H1 (cell line): ENCODE data around the gene LTBP1. TPM values are rescaled to one million over a fixed set of nuclear protein-coding genes. Genes with fewer than 3 reads are reported as not detected.

ENCODE experiments used
- CTCF ChIA-PET: fragments of 300-600 bp; sonication (Branson Sonifier 250); formaldehyde crosslinking; loops from one replicate; lab custom pipeline; 2021; ENCODE audit not compliant: partially characterized antibody; lab: Charles Lee
- POLR2A ChIA-PET: fragments of 300-600 bp; sonication (Branson Sonifier 250); formaldehyde crosslinking; loops from one replicate; lab custom pipeline; 2021; ENCODE audit warnings: inconsistent platforms; ENCODE audit not compliant: partially characterized antibody; lab: Charles Lee
- DNase-seq, 2 experiments: peaks; one replicate each; pipeline versions ENCODE4 v3.0.0 to v3.0.0-alpha.2; 2010 to 2022; ENCODE audit warnings: low spot score in 2 of 2, low read depth in 1 of 2, mixed read lengths in 1 of 2
- FAIRE-seq: peaks from 2 replicates; lab custom pipeline; 2011; peaks lifted over from hg19 to GRCh38; lab: Jason Lieb, UNC
- H2AFZ ChIP-seq: 2 replicates; pipeline ENCODE4 v1.8.1; 2012; ENCODE audit warnings: low read length, inconsistent platforms
- H2AK5ac ChIP-seq: 2 replicates; pipeline ENCODE4 v1.6.1; 2013; ENCODE audit warnings: low read depth, low read length
- H2BK120ac ChIP-seq: replicated peaks from 2 replicates; pipeline ENCODE3; 2013; ENCODE audit warnings: low read depth, low read length, inconsistent platforms
- H2BK12ac ChIP-seq: 2 replicates; pipeline ENCODE4 v1.6.1; 2013; ENCODE audit warnings: low read depth, low read length
- H2BK15ac ChIP-seq: 2 replicates; pipeline ENCODE4 v1.6.1; 2013; ENCODE audit warnings: low read length
- H2BK20ac ChIP-seq: 2 replicates; pipeline ENCODE4 v1.6.1; 2013; ENCODE audit warnings: low read length
- H2BK5ac ChIP-seq: 2 replicates; pipeline ENCODE4 v1.6.1; 2013; ENCODE audit warnings: low read depth, low read length
- H3K14ac ChIP-seq: 2 replicates; pipeline ENCODE4 v1.6.1; 2013; ENCODE audit warnings: inconsistent platforms; ENCODE audit not compliant: insufficient read length
- H3K18ac ChIP-seq: 2 replicates; pipeline ENCODE4 v1.6.1; 2013; ENCODE audit warnings: low read length; ENCODE audit errors: extremely low read depth
- H3K23ac ChIP-seq: 2 replicates; pipeline ENCODE4 v1.6.1; 2013; ENCODE audit warnings: inconsistent platforms; ENCODE audit not compliant: insufficient read length
- H3K23me2 ChIP-seq: 2 replicates; pipeline ENCODE4 v1.6.1; 2013; ENCODE audit warnings: low read depth, low read length
- H3K27ac ChIP-seq: 2 replicates; pipeline ENCODE4 v1.6.1; 2011; ENCODE audit warnings: low read depth, low read length, inconsistent platforms
- H3K27me3 ChIP-seq, 4 experiments: replicated peaks in 1 of 4; 1 replicate in 1 of 4; 2 replicates in 3 of 4; pipeline versions ENCODE4 v1.6.1 to v1.8.1; 2011 to 2013; ENCODE audit warnings: low read length in 3 of 4, mild to moderate bottlenecking in 3 of 4, inconsistent platforms in 2 of 4, mixed read lengths in 2 of 4, moderate library complexity in 1 of 4; ENCODE audit not compliant: control insufficient read depth in 3 of 4, insufficient read depth in 3 of 4; ENCODE audit errors: extremely low read depth in 1 of 4
- H3K36me3 ChIP-seq, 4 experiments: 2 replicates each; pipeline versions ENCODE4 v1.6.1 to v1.8.1; 2011 to 2013; ENCODE audit warnings: mild to moderate bottlenecking in 4 of 4, low read length in 3 of 4, moderate library complexity in 2 of 4, control low read depth in 1 of 4, inconsistent platforms in 1 of 4; ENCODE audit not compliant: insufficient read depth in 4 of 4, control insufficient read depth in 2 of 4
- H3K4ac ChIP-seq: replicated peaks from 2 replicates; pipeline ENCODE3; 2013; ENCODE audit warnings: low read length, low read depth, mixed read lengths, inconsistent platforms; ENCODE audit not compliant: insufficient read length
- H3K4me1 ChIP-seq, 4 experiments: replicated peaks in 1 of 4; 1 replicate in 1 of 4; 2 replicates in 3 of 4; pipeline versions ENCODE4 v1.6.1 to v1.8.1; 2011 to 2013; ENCODE audit warnings: low read length in 3 of 4, inconsistent platforms in 2 of 4, mixed read lengths in 1 of 4; ENCODE audit not compliant: insufficient read depth in 4 of 4, control insufficient read depth in 3 of 4
- H3K4me2 ChIP-seq, 2 experiments: 2 replicates each; pipeline versions ENCODE4 v1.6.1 to v1.8.1; 2011 to 2013; ENCODE audit warnings: low read depth in 2 of 2, low read length in 2 of 2, control low read depth in 1 of 2, inconsistent platforms in 1 of 2, mild to moderate bottlenecking in 1 of 2; ENCODE audit not compliant: insufficient read depth in 1 of 2
- H3K4me3 ChIP-seq, 4 experiments: fragments of 200-600, 300-600 bp in 1 of 4; sonication (generic), shearing (Covaris generic), sonication (Bioruptor Twin) in 1 of 4; 2 replicates each; pipeline versions ENCODE4 v1.5.1 to v1.8.1; 2011 to 2016; ENCODE audit warnings: low read length in 4 of 4, low read depth in 3 of 4, control low read depth in 2 of 4, inconsistent platforms in 2 of 4, mild to moderate bottlenecking in 2 of 4, mixed read lengths in 1 of 4, moderate library complexity in 1 of 4; ENCODE audit not compliant: insufficient read depth in 2 of 4; ENCODE audit errors: extremely low read depth in 1 of 4
- H3K56ac ChIP-seq: replicated peaks from 2 replicates; pipeline ENCODE3; 2013; ENCODE audit warnings: low read depth, mild to moderate bottlenecking, mixed read lengths, low read length, inconsistent platforms; ENCODE audit not compliant: insufficient read length
- H3K79me1 ChIP-seq: 2 replicates; pipeline ENCODE4 v1.6.1; 2013; ENCODE audit warnings: low read depth, low read length, control low read depth
- H3K79me2 ChIP-seq, 2 experiments: 2 replicates each; pipeline versions ENCODE4 v1.6.1 to v1.8.1; 2012 to 2013; ENCODE audit warnings: low read length in 2 of 2, mild to moderate bottlenecking in 2 of 2, inconsistent platforms in 1 of 2; ENCODE audit not compliant: insufficient read depth in 2 of 2, control insufficient read depth in 1 of 2
- H3K9ac ChIP-seq, 4 experiments: replicated peaks in 1 of 4; 1 replicate in 1 of 4; 2 replicates in 3 of 4; pipeline versions ENCODE4 v1.6.1 to v1.8.1; 2011 to 2013; ENCODE audit warnings: low read depth in 3 of 4, low read length in 3 of 4, control low read depth in 2 of 4, mild to moderate bottlenecking in 2 of 4, moderate library complexity in 2 of 4, inconsistent platforms in 1 of 4; ENCODE audit errors: extremely low read depth in 1 of 4
- H3K9me3 ChIP-seq, 2 experiments: 2 replicates each; pipeline versions ENCODE4 v1.6.1 to v1.8.1; 2012 to 2013; ENCODE audit warnings: mild to moderate bottlenecking in 2 of 2, moderate library complexity in 2 of 2, control low read depth in 1 of 2, inconsistent platforms in 1 of 2, low read depth in 1 of 2, low read length in 1 of 2, mixed read lengths in 1 of 2; ENCODE audit not compliant: insufficient read depth in 2 of 2
- H4K20me1 ChIP-seq, 2 experiments: replicated peaks in 1 of 2; 2 replicates each; pipeline versions ENCODE3 to v1.8.1; 2011 to 2013; ENCODE audit warnings: inconsistent platforms in 2 of 2, low read length in 2 of 2, mild to moderate bottlenecking in 1 of 2; ENCODE audit not compliant: insufficient read depth in 2 of 2, control insufficient read depth in 1 of 2
- H4K5ac ChIP-seq: 2 replicates; pipeline ENCODE4 v1.6.1; 2013; ENCODE audit warnings: low read length, low read depth, mixed read lengths, inconsistent platforms; ENCODE audit not compliant: insufficient read length
- H4K8ac ChIP-seq: 2 replicates; pipeline ENCODE4 v1.8.0; 2013; ENCODE audit warnings: mild to moderate bottlenecking, moderate library complexity, low read length, inconsistent platforms; ENCODE audit not compliant: insufficient read depth; ENCODE audit errors: extremely low read depth
- H4K91ac ChIP-seq: replicated peaks from 2 replicates; pipeline ENCODE3; 2013; ENCODE audit warnings: low read length, mixed read lengths, inconsistent platforms; ENCODE audit not compliant: insufficient read length
- ASH2L ChIP-seq: fragments of 200-600, 300-600 bp; sonication (generic); IDR thresholded peaks from one replicate; pipeline ENCODE4 v1.7.1; 2017; ENCODE audit warnings: low read length
- CBX5 ChIP-seq: fragments of 300-800, 300-1000 bp; sonication (generic); IDR thresholded peaks from 2 replicates; pipeline ENCODE4 v1.7.1; 2016; ENCODE audit warnings: antibody characterized with exemption, low read length, low read depth
- CBX8 ChIP-seq: fragments of 300-800, 300-1000 bp; sonication (generic); IDR thresholded peaks from 2 replicates; pipeline ENCODE4 v1.7.1; 2016; ENCODE audit warnings: low read depth, low read length, borderline replicate concordance
- CEBPB ChIP-seq: IDR thresholded peaks from 2 replicates; pipeline ENCODE4 v1.6.1; 2012; ENCODE audit warnings: low read depth, low read length
- CREB1 ChIP-seq: IDR thresholded peaks from 2 replicates; pipeline ENCODE4 v1.6.1; 2012; ENCODE audit warnings: inconsistent platforms
- GABPA ChIP-seq: IDR thresholded peaks from 2 replicates; pipeline ENCODE4 v1.6.1; 2011; ENCODE audit warnings: mild to moderate bottlenecking, low read length, moderate library complexity, borderline replicate concordance; ENCODE audit not compliant: insufficient read depth
- HDAC2 ChIP-seq, 2 experiments: fragments of 300-600 bp in 1 of 2; sonication (generic) in 1 of 2; IDR thresholded peaks; 2 replicates each; pipeline ENCODE4 v1.6.1; 2011 to 2012; ENCODE audit warnings: low read depth in 2 of 2, low read length in 2 of 2, mild to moderate bottlenecking in 2 of 2, moderate library complexity in 2 of 2, borderline replicate concordance in 1 of 2, inconsistent platforms in 1 of 2
- HDAC6 ChIP-seq: IDR thresholded peaks from one replicate; pipeline ENCODE4 v1.7.1; 2012; ENCODE audit warnings: low read depth, mild to moderate bottlenecking, inconsistent platforms, low read length, moderate library complexity
- KDM4A ChIP-seq: IDR thresholded peaks from one replicate; pipeline ENCODE4 v1.7.1; 2012; ENCODE audit warnings: low read depth, mild to moderate bottlenecking, moderate library complexity, low read length, inconsistent platforms; ENCODE audit not compliant: severe bottlenecking
- MAFK ChIP-seq: IDR thresholded peaks from 2 replicates; pipeline ENCODE4 v1.6.1; 2012; ENCODE audit warnings: low read depth, mild to moderate bottlenecking, improper control_type of control experiment, low read length
- SIN3A ChIP-seq, 2 experiments: IDR thresholded peaks in 1 of 2; conservative IDR thresholded peaks in 1 of 2; 2 replicates each; pipeline ENCODE4 v1.6.1; 2011 to 2012; ENCODE audit warnings: low read length in 2 of 2, improper control_type of control experiment in 1 of 2, low read depth in 1 of 2, mild to moderate bottlenecking in 1 of 2
- SIRT6 ChIP-seq: IDR thresholded peaks from one replicate; pipeline ENCODE4 v1.7.1; 2012; ENCODE audit warnings: low read length, inconsistent platforms
- SP1 ChIP-seq: IDR thresholded peaks from 2 replicates; pipeline ENCODE4 v1.6.1; 2011; ENCODE audit warnings: low read depth, low read length
- SP2 ChIP-seq: IDR thresholded peaks from 2 replicates; pipeline ENCODE4 v1.6.1; 2012; ENCODE audit warnings: mild to moderate bottlenecking, low read length, inconsistent platforms
- TBP ChIP-seq: IDR thresholded peaks from 2 replicates; pipeline ENCODE4 v1.6.1; 2011; ENCODE audit warnings: low read depth, low read length, improper control_type of control experiment
- YY1 ChIP-seq: IDR thresholded peaks from 2 replicates; pipeline ENCODE4 v1.6.1; 2011; ENCODE audit warnings: low read depth, mild to moderate bottlenecking, low read length
- WGBS, 2 experiments: shearing (Covaris generic) in 1 of 2; methylation state at CpG; one replicate each; pipeline versions ENCODE4 v1.1.6 to v1.1.7; 2013 to 2015; ENCODE audit warnings: low lambda C conversion rate in 2 of 2, mixed read lengths in 2 of 2, inconsistent platforms in 1 of 2, low coverage in 1 of 2, missing lambda C conversion rate in 1 of 2; ENCODE audit not compliant: insufficient replicate concordance in 2 of 2, insufficient coverage in 1 of 2, insufficient read length in 1 of 2; ENCODE audit errors: extremely low coverage in 1 of 2, missing lambda C conversion rate in 1 of 2; 5-methylcytosine and 5-hydroxymethylcytosine counted together
- polyA plus RNA-seq, 7 experiments: library from polyadenylated mRNA; depleted of rRNA in 3 of 7; stranded (reverse) in 5 of 7; unstranded in 2 of 7; fragments of >200 nt in 5 of 7; fragments of 200-250 nt in 2 of 7; gene quantifications; 1 replicate in 5 of 7; 2 replicates in 1 of 7; 4 replicates in 1 of 7; pipeline versions ENCODE4 v1.2.1 to v1.2.3, GENCODE V29; 2011 to 2013; ENCODE audit warnings: missing spikeins in 2 of 7, mixed read lengths in 2 of 7
- total RNA-seq: library from RNA; stranded (reverse); fragmentation: NEBNext Ultra II Directional; extraction: Animal tissue kit (Norgen Biotek cat#: 25700); gene quantifications from 2 replicates; pipeline ENCODE4 v1.2.1, GENCODE V29; 2021

LTBP1 gene
- total and polyA plus RNA-seq, 2 of the 8 experiments (the other 6 are each of a cell fraction or from before 2014, with no cell fraction given), result 15.4 to 24.7 TPM

GRCh38 chr2:33177627-33178026 is 230.9 kb downstream of the LTBP1 start:
- no peaks in the 10 kb centered on the region for H3K36me3 ChIP-seq
- H3K4me3 ChIP-seq, result no peak overlapping the region
- no peak overlapping the region for H2BK15ac ChIP-seq
- CTCF ChIA-PET, result interaction anchor here (1.4 kb wide), 1 partner anchor 15 kb away, joined by 4 read pairs; no protein-coding TSS in a partner anchor
- H4K5ac ChIP-seq, result no peak overlapping the region
- no peak overlapping the region for H4K91ac ChIP-seq
- H3K9ac ChIP-seq, result no peak overlapping the region; a peak in 1 of 7 replicates
- H2BK20ac ChIP-seq, result no peak overlapping the region
- H3K9me3 ChIP-seq, result no peaks in the 10 kb centered on the region
- H3K27me3 ChIP-seq, result no peaks in the 10 kb centered on the region
- H2AFZ ChIP-seq, result no peak overlapping the region
- no peak overlapping the region for H3K14ac ChIP-seq
- H2AK5ac ChIP-seq, result no peak overlapping the region
- no peak overlapping the region for H3K18ac ChIP-seq
- no peak overlapping the region for H2BK12ac ChIP-seq
- DNase-seq (no peak), FAIRE-seq (no peak)
- H2BK5ac ChIP-seq, result no peak overlapping the region
- H3K79me2 ChIP-seq, result no peaks in the 10 kb centered on the region
- no peak overlapping the region for H3K4ac ChIP-seq
- H3K4me2 ChIP-seq, result no peak overlapping the region
- WGBS, 2 experiments, result 89% methylated on average over 1 of the region's 1 CpG; no CpG with 5 or more reads in 1 of the 2 experiments
- no peaks in the 10 kb centered on the region for H3K4me1 ChIP-seq
- H3K27ac ChIP-seq, result no peak overlapping the region
- H4K20me1 ChIP-seq, result no peaks in the 10 kb centered on the region
- H3K23ac ChIP-seq, result no peak overlapping the region
- no peak overlapping the region for H4K8ac ChIP-seq
- H3K23me2 ChIP-seq, result no peaks in the 10 kb centered on the region
- POLR2A ChIA-PET, result no interaction called here
- no peak overlapping the region for H2BK120ac ChIP-seq
- H3K56ac ChIP-seq, result no peak overlapping the region
- H3K79me1 ChIP-seq, result no peaks in the 10 kb centered on the region
- no peak for TF ChIP-seq YY1
- TF ChIP-seq MAFK, result no peak
- no peak for TF ChIP-seq GABPA
- no peak for TF ChIP-seq KDM4A
- TF ChIP-seq SIN3A (conservative IDR thresholded peaks at IDR 0.05 in 1 of 2, IDR thresholded peaks at IDR 0.05 in 1 of 2; ENCODE audit: low read depth in 1 of 2, low read length in 2 of 2), result no peak
- no peak for TF ChIP-seq HDAC2 (IDR thresholded peaks at IDR 0.05; ENCODE audit: borderline replicate concordance in 1 of 2, low read depth in 2 of 2, low read length in 2 of 2)
- TF ChIP-seq CBX5, result no peak
- TF ChIP-seq SIRT6, result no peak
- no peak for TF ChIP-seq SP1
- TF ChIP-seq SP2, result no peak
- no peak for TF ChIP-seq CBX8
- no peak for TF ChIP-seq CREB1
- no peak for TF ChIP-seq HDAC6
- no peak for TF ChIP-seq TBP
- TF ChIP-seq ASH2L, result no peak
- TF ChIP-seq CEBPB, result no peak
